Inflammatory macrophage treated with lipopolysaccharide for 4 hours (primary cell): Measurements from ENCODE around the gene RPL41.

Source experiments
- DNase-seq: peaks from one replicate; pipeline ENCODE4 v3.0.0-alpha.2; 2020

RPL41 gene

DNA sequence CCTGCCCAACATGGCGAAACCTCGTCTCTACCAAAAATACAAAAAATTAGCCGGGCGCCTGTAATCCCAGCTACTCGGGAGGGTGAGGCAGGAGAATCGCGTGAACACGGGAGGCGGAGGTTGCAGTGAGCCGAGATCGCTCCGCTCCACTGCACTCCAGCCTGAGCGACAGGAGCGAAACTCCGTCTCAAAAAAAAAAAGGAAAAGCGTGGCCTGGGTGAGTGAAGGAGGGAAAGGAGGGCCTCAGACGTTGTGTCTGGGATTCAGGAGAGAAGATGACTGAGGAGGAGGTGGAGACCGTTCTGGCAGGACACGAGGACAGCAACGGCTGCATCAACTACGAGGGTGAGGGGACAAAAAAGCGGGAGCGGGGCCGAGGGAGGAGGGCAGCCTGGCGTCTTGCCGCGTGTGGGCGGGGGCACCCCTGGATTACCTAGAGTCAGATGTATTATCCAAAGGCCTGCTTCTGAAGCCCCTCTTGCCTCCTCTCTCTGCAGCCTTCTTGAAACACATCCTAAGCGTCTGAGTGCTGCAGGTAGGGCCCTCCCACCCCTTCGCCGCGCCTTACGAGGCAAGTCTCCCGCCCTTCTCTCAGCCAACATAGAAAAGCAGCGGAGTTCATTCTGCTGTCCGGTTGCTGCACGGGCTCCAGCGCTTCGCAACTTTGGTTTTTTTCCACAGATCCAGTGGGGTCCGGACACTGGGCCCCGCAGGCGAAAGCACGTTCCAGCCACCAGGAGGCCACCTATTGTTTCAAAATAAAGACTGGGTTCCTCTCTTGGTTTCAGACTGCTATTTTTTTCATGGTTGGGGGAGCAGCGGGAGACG, 41.0 kb downstream of the RPL41 start:
- peak; percentile 61 for DNase-seq

- DNase-seq, result peak; percentile 98
Measured at GRCh38 chr12:56158029-56158925, 41.8 kb downstream of the RPL41 start, which contains the start of gene MYL6. TSS of gene MYL6 (plus strand) at chr12:56158359. CDS start at chr12:56158402, 43 bp downstream.

- DNase-seq, result peak; percentile 67
Measured at GRCh38 chr12:56158926-56159461, 42.6 kb downstream of the RPL41 start.

DNA sequence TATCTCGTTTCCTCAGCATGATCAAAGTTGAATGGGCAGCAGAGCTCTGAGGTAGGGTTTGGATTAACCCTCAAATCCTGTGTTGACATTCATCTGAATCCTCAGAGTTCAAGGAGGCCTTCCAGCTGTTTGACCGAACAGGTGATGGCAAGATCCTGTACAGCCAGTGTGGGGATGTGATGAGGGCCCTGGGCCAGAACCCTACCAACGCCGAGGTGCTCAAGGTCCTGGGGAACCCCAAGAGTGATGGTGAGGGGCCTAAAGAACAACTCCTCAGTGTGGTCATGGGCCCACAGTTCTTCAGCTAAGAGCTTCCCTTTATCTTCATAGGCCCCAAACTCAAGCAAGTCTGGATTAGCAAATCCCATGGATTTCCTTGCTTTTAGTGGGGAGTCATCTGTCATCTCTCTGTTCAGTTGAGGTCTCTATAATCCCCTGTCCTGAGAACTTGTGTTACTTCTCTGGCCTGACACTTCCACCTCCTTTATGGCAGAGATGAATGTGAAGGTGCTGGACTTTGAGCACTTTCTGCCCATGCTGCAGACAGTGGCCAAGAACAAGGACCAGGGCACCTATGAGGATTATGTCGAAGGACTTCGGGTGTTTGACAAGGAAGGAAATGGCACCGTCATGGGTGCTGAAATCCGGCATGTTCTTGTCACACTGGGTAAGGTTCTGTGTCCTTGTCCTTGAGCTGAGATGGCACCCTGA, 43.2 kb downstream of the RPL41 start:
- DNase-seq, result no peak

GRCh38 chr12:56160193-56160763, 43.8 kb downstream of the RPL41 start:
- peak; percentile 34 for DNase-seq

DNA sequence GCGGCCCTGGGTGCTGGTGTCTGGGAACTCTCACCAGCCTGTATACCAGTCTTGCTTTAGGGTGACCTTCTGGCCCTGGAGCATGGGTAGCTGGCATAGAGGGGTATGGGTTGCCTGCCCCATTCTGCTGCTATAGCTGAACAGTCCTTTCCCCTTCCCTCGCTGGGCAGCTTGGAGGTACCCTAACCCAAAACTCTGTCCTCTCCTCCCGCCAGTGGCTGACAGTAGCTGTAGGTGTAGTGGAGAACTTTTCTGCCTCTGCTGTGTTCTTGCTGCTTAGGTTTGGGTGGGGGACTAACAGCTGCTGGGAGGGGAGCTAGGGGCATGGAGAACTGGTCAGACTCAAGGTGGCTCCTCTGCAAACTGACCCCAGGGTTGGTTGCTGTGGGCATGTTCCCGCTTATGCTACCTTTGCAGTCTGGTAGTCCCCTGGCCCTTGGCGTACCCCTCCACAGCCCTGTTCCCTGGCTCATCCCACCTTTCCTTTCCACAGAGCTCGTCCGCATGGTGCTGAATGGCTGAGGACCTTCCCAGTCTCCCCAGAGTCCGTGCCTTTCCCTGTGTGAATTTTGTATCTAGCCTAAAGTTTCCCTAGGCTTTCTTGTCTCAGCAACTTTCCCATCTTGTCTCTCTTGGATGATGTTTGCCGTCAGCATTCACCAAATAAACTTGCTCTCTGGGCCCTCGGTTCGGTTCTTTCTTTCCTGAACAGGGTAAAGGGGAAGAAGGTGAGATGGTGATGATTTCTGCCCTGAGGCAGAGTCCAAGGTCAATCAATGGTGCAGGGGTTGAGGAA, 44.7 kb downstream of the RPL41 start:
- no peak for DNase-seq

DNA sequence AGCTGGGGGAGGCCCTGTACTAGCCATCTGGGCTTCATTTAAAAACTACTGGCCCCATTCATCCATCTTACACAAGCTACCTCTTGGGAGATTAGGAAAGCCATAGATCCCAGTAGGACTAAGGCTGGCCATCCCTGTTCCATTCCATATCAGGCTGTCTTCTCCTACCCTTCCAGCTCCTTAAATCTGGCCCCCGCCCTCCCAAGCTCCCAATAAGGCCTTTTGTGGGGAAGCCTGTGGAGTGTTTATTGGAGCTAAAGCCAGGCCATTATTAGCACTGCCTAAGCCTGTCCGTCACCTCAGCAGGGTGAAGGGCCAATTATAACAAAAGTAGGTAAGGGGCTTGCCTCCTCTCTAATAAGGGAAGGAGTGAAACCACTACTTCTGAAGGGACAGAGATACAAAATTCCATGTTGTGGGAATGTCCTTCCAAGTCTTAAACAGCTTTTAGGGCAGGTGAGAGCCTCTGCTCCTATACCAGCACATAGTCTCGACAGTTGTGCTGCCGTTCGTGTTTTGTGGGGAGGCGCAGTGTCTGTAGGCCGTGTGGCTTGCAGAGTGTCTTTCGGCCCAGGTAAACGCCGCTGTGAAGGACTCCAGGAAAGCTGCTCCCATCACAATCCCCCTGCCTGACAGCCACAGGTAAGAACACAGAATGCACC, 45.4 kb downstream of the RPL41 start:
- DNase-seq, result no peak

DNA sequence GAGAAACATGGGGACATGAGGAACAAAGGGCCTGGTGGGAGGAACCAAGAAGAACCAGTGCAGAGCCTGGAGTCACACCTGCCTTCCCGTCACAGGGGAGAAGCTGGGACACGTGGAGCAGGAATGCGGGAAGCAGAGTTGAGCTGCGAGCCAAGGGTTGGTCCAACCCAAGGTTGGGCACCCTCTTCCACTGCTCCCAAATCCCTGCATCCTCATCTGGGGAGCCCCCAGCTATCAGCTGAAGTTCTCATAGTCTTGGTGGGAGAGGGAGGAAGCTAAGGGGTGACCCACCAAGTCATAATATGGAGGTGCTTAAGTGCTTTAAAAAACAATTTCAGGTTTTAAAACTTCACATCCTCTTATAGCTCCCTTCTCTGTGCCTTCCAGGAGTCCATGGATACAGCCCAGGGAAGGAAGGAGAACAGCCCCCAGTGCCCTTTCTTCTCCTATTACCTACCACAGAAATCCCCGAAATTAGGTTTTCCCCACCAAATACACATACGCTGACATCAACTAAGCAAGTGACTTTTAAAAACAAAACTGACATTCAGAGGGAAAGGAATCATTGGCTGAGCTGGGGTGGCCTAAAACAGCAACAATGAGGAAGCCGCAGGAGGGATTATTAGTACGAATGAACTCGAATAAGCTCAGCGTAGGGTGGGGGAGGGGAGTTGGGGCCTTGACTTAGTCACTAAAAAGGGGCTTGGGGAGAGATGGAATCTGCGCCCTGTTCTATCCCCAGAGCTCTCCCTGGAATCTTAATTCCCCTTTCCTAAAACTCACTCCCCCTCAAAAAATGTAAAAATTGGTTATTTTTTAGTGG, 46.2 kb downstream of the RPL41 start:
- DNase-seq, result no peak

DNA sequence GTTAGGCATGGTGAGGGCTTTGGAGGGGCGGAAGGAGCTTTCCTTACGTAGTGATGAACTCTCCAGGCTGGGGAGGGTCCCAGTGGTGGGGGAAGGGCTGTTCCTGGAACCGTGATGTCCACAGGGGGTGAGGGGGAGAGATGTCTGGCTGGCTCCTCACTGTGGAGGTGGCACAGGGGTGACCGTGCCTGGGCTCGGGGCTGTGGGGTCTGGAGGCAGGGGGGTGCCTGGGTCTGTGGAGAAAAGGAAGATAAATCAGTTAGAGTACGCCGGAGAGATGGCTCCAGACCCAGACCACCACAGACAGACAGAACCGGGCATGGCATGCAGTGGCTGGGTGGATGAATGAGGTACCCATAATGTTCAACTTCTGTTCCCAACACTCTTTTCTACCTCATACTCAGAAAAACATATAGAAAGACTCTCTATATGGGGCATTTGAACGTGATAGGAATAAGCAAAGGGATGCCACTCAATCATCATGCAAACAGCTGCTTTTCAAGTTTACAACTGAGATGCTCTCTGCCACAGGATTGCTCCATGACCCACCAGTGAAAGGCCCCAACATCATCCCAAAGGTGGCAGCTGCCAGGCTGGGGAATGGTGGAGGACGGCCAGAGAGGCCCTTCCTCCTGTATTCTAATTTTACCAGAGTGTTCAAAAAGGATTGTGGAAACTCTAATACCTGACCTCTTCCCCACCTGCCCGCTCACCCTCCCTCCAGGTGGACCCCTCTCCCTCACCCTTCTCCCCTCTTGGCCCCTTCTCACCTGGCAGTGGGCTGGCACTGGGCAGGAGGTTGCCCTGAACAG, 47.3 kb downstream of the RPL41 start:
- DNase-seq, result no peak

DNA sequence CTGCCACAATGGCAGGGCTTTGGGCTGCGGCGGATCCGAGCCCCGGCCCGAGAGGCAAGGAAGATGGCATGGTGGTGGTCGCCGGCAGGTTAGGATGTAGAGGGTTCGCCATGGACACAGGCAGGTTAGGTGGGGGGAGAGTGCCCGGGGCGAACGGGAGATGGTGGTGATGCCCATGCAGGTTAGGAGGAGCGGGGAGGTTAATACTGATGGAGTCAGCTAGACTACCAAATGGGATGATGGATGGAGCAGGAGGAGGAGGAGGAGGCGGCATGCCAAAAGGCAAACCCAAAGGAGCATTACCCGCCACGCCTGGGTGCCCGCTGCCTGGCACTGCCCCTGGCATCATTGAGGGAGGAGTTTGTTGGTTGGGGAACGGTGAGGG, 47.9 kb downstream of the RPL41 start:
- no peak for DNase-seq

DNA sequence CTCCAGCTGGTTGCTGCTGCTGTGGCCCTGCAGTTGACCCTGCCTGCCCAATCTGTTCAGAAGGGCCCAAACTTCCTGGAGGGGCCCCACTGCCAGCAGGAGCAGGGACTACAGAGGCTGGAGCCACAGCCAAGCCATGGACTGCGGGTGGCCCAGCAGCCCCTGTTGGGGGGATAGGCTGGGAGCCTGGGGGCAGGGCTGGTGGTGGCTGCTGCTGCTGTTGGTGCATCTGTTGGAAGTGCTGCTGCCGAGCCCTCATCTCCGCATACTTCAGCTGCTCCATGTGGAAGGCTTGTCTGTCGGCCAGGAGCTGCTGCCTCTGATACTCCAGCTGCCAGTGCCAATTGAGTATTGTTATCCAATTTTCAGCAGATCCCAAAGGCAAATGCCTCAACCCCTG, 48.9 kb downstream of the RPL41 start:
- DNase-seq, result no peak
